H9 (cell line): ENCODE data around the gene RAD21L1. TPM values are rescaled to one million over a fixed set of nuclear protein-coding genes. Genes with fewer than 3 reads are reported as not detected.

Source experiments
- DNase-seq: peaks from one replicate; pipeline ENCODE4 v3.0.0-alpha.2; 2017
- H2AFZ ChIP-seq: one replicate; pipeline ENCODE4 v1.6.1; 2013; ENCODE audit warnings: mild to moderate bottlenecking, low read length, control low read depth, moderate library complexity
- H2AK5ac ChIP-seq: 2 replicates; pipeline ENCODE4 v1.6.1; 2013; ENCODE audit warnings: low read length, control low read depth, mixed read lengths; ENCODE audit not compliant: insufficient read length
- H2BK120ac ChIP-seq: one replicate; pipeline ENCODE4 v1.6.1; 2013; ENCODE audit warnings: low read depth, mild to moderate bottlenecking, low read length, control low read depth, inconsistent platforms; ENCODE audit not compliant: poor library complexity, severe bottlenecking
- H2BK12ac ChIP-seq: 2 replicates; pipeline ENCODE4 v1.6.1; 2013; ENCODE audit warnings: low read length, control low read depth, mixed read lengths, low read depth; ENCODE audit not compliant: insufficient read length
- H2BK15ac ChIP-seq: 2 replicates; pipeline ENCODE4 v1.6.1; 2013; ENCODE audit warnings: low read depth, low read length, control low read depth
- H2BK20ac ChIP-seq: one replicate; pipeline ENCODE4 v1.6.1; 2013; ENCODE audit warnings: low read depth, mild to moderate bottlenecking, low read length, control low read depth, inconsistent platforms; ENCODE audit not compliant: poor library complexity, severe bottlenecking
- H2BK5ac ChIP-seq: 2 replicates; pipeline ENCODE4 v1.6.1; 2013; ENCODE audit warnings: low read length, control low read depth, mixed read lengths; ENCODE audit not compliant: insufficient read length
- H3K14ac ChIP-seq: 2 replicates; pipeline ENCODE4 v1.6.1; 2013; ENCODE audit warnings: low read length, control low read depth; ENCODE audit not compliant: insufficient read depth
- H3K18ac ChIP-seq: 2 replicates; pipeline ENCODE4 v1.6.1; 2013; ENCODE audit warnings: low read depth, mild to moderate bottlenecking, mixed read lengths, low read length, control low read depth; ENCODE audit not compliant: insufficient read length
- H3K23ac ChIP-seq: 2 replicates; pipeline ENCODE4 v1.6.1; 2013; ENCODE audit warnings: low read length, control low read depth, mixed read lengths, low read depth; ENCODE audit not compliant: insufficient read length
- H3K23me2 ChIP-seq: 2 replicates; pipeline ENCODE4 v1.6.1; 2013; ENCODE audit warnings: low read depth, mild to moderate bottlenecking, mixed read lengths, low read length, control low read depth; ENCODE audit not compliant: insufficient read length, poor library complexity, severe bottlenecking
- H3K27ac ChIP-seq: 2 replicates; pipeline ENCODE4 v1.5.1; 2013; ENCODE audit warnings: low read length, control low read depth, mixed read lengths, low read depth; ENCODE audit not compliant: insufficient read length
- H3K27me3 ChIP-seq: 2 replicates; pipeline ENCODE4 v1.6.1; 2013; ENCODE audit warnings: low read length, control low read depth, inconsistent platforms; ENCODE audit not compliant: insufficient read depth
- H3K4ac ChIP-seq: 2 replicates; pipeline ENCODE4 v1.6.1; 2013; ENCODE audit warnings: low read depth, mild to moderate bottlenecking, control low read depth, inconsistent platforms, low read length, moderate library complexity
- H3K4me1 ChIP-seq: 2 replicates; pipeline ENCODE4 v1.6.1; 2013; ENCODE audit warnings: low read length, control low read depth, inconsistent platforms; ENCODE audit not compliant: insufficient read depth
- H3K4me2 ChIP-seq: 2 replicates; pipeline ENCODE4 v1.6.1; 2013; ENCODE audit warnings: low read length, control low read depth, mixed read lengths; ENCODE audit not compliant: insufficient read length, insufficient read depth
- H3K56ac ChIP-seq: 2 replicates; pipeline ENCODE4 v1.6.1; 2013; ENCODE audit warnings: low read depth, mild to moderate bottlenecking, mixed read lengths, low read length, control low read depth; ENCODE audit not compliant: insufficient read length
- H3K79me1 ChIP-seq: 2 replicates; pipeline ENCODE4 v1.6.1; 2013; ENCODE audit warnings: low read depth, mild to moderate bottlenecking, moderate library complexity, low read length, control low read depth, inconsistent platforms; ENCODE audit not compliant: insufficient read depth, poor library complexity, severe bottlenecking
- H3K79me2 ChIP-seq: 2 replicates; pipeline ENCODE4 v1.6.1; 2013; ENCODE audit warnings: low read length, control low read depth, inconsistent platforms; ENCODE audit not compliant: insufficient read depth
- H3K9ac ChIP-seq: 2 replicates; pipeline ENCODE4 v1.6.1; 2013; ENCODE audit warnings: low read length, control low read depth, mixed read lengths; ENCODE audit not compliant: insufficient read length; ENCODE audit errors: extremely low read depth
- H3K9me3 ChIP-seq: one replicate; pipeline ENCODE4 v1.6.1; 2013; ENCODE audit warnings: low read depth, low read length, inconsistent platforms; ENCODE audit not compliant: control insufficient read depth
- H3T11ph ChIP-seq: one replicate; pipeline ENCODE4 v1.6.1; 2013; ENCODE audit warnings: mild to moderate bottlenecking, low read length, control low read depth, inconsistent platforms
- H4K20me1 ChIP-seq: one replicate; pipeline ENCODE4 v1.6.1; 2013; ENCODE audit not compliant: control insufficient read depth, insufficient read length, insufficient read depth
- H4K5ac ChIP-seq: 2 replicates; pipeline ENCODE4 v1.6.1; 2013; ENCODE audit warnings: low read depth, mild to moderate bottlenecking, mixed read lengths, low read length, control low read depth; ENCODE audit not compliant: insufficient read length
- H4K8ac ChIP-seq: replicated peaks from 2 replicates; pipeline ENCODE4 v1.6.1; 2013; ENCODE audit warnings: low read length, control low read depth, mixed read lengths, low read depth; ENCODE audit not compliant: insufficient read length
- H4K91ac ChIP-seq: 2 replicates; pipeline ENCODE4 v1.6.1; 2013; ENCODE audit warnings: low read depth, mild to moderate bottlenecking, moderate library complexity, mixed read lengths, low read length, control low read depth; ENCODE audit not compliant: insufficient read length
- H3K27ac Mint-ChIP-seq, 3 experiments: 2 replicates in 2 of 3; 3 replicates in 1 of 3; pipeline ENCODE4 v1.8.0; 2020 to 2021; ENCODE audit warnings: mixed read lengths in 3 of 3, mild to moderate bottlenecking in 1 of 3, moderate library complexity in 1 of 3
- H3K27me3 Mint-ChIP-seq: 2 replicates; pipeline ENCODE4 v1.8.0; 2021; ENCODE audit warnings: low read depth, mild to moderate bottlenecking, moderate library complexity, mixed read lengths
- H3K36me3 Mint-ChIP-seq, 3 experiments: 2 replicates in 2 of 3; 3 replicates in 1 of 3; pipeline ENCODE4 v1.8.0; 2020 to 2021; ENCODE audit warnings: low read depth in 3 of 3, mixed read lengths in 3 of 3; ENCODE audit not compliant: insufficient read depth in 1 of 3
- H3K4me1 Mint-ChIP-seq, 2 experiments: 2 replicates each; pipeline ENCODE4 v1.8.0; 2020; ENCODE audit warnings: mixed read lengths in 2 of 2
- H3K4me3 Mint-ChIP-seq, 2 experiments: 2 replicates in 1 of 2; 3 replicates in 1 of 2; pipeline ENCODE4 v1.8.0; 2020 to 2021; ENCODE audit warnings: mild to moderate bottlenecking in 2 of 2, mixed read lengths in 2 of 2, moderate library complexity in 1 of 2
- H3K9me3 Mint-ChIP-seq, 2 experiments: 2 replicates in 1 of 2; 3 replicates in 1 of 2; pipeline ENCODE4 v1.8.0; 2020; ENCODE audit warnings: mild to moderate bottlenecking in 2 of 2, mixed read lengths in 2 of 2, moderate library complexity in 1 of 2
- WGBS: extraction: QIAGEN DNeasy Blood & Tissue Kit; methylation state at CpG from one replicate; pipeline ENCODE4 v1.1.7; 2013; ENCODE audit warnings: missing lambda C conversion rate, low lambda C conversion rate, mixed read lengths; ENCODE audit not compliant: insufficient read length; ENCODE audit errors: extremely low coverage; 5-methylcytosine and 5-hydroxymethylcytosine counted together
- total RNA-seq: library from RNA; stranded (reverse); gene quantifications from 2 replicates; pipeline ENCODE4 v1.2.1, GENCODE V29; 2021
- TF ChIP-seq, protein P1 (sequence below): fragments of 200-600 bp; sonication (generic); conservative IDR thresholded peaks from 3 replicates; pipeline ENCODE4 v1.8.0; 2021; ENCODE audit warnings: antibody characterized with exemption, mild to moderate bottlenecking

RAD21L1 gene
- total RNA-seq, 1 experiment from 2014 or later = not detected

DNA sequence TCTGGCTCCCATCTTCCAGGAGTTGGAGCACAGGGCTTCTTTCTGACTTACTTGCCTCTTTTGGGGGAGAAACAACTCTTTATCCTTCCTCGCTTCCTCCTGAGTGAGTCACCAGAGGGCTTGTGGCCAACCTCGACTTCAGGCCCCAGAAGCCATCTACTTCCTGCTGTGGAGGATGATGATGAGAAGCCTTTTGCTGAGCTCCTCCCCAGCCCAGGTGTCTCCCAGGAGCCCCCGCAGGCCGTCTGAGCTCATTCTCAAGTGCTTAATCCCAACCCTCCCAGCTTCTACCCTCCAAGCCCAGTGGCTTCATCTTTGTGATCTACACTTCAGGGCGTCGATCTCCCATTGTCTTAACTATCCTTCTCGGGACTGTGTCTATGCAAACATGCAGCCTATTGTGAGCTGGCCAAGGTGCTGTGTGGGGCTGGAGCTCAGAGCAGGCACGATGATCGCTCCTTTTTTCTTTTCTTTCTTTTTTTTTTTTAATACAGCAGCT, 75.2 kb downstream of the RAD21L1 start:
- no peak overlapping the region for H2BK120ac ChIP-seq
- no peak overlapping the region for H4K91ac ChIP-seq
- H3K27me3 Mint-ChIP-seq = no peaks in the 10 kb centered on the region; the same call in 1 of the 2 replicates
- H3K18ac ChIP-seq = no peak overlapping the region
- H4K8ac ChIP-seq = no peak overlapping the region
- no CpG with 5 or more reads among the region's 9 CpGs for WGBS
- no peak overlapping the region for H2BK5ac ChIP-seq
- no peak overlapping the region for H2BK15ac ChIP-seq
- DNase-seq = peak; percentile 73
- H3K4ac ChIP-seq = no peak overlapping the region; the same call in 1 of the 2 replicates
- no peak overlapping the region for H3K56ac ChIP-seq
- no peaks in the 10 kb centered on the region for H3K23me2 ChIP-seq
- H3K79me2 ChIP-seq = no peaks in the 10 kb centered on the region
- H2AFZ ChIP-seq = no peak overlapping the region
- H3K9me3 ChIP-seq = no peaks in the 10 kb centered on the region
- no peaks in the 10 kb centered on the region for H3K79me1 ChIP-seq
- H3K4me2 ChIP-seq = no peak overlapping the region
- H2BK12ac ChIP-seq = no peak overlapping the region
- no peaks in the 10 kb centered on the region for H3K9me3 Mint-ChIP-seq
- no peak overlapping the region for H3K23ac ChIP-seq
- TF ChIP-seq, protein P1, sequence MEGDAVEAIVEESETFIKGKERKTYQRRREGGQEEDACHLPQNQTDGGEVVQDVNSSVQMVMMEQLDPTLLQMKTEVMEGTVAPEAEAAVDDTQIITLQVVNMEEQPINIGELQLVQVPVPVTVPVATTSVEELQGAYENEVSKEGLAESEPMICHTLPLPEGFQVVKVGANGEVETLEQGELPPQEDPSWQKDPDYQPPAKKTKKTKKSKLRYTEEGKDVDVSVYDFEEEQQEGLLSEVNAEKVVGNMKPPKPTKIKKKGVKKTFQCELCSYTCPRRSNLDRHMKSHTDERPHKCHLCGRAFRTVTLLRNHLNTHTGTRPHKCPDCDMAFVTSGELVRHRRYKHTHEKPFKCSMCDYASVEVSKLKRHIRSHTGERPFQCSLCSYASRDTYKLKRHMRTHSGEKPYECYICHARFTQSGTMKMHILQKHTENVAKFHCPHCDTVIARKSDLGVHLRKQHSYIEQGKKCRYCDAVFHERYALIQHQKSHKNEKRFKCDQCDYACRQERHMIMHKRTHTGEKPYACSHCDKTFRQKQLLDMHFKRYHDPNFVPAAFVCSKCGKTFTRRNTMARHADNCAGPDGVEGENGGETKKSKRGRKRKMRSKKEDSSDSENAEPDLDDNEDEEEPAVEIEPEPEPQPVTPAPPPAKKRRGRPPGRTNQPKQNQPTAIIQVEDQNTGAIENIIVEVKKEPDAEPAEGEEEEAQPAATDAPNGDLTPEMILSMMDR = no peak
- H3K4me1 Mint-ChIP-seq = peaks cover 12 to 21% of the 10 kb centered on the region in 2 experiments
- no peak overlapping the region for H3K27ac ChIP-seq
- H3K36me3 Mint-ChIP-seq = no peaks in the 10 kb centered on the region; a peak in 2 of 7 replicates
- no peak overlapping the region for H2AK5ac ChIP-seq
- H2BK20ac ChIP-seq = no peak overlapping the region
- no peaks in the 10 kb centered on the region for H3K4me1 ChIP-seq
- H3K27me3 ChIP-seq = no peaks in the 10 kb centered on the region
- H4K20me1 ChIP-seq = no peaks in the 10 kb centered on the region
- H3K27ac Mint-ChIP-seq = peak overlapping the region; percentile 90 to 95 (median 91); a peak in 6 of 7 replicates
- no peak overlapping the region for H4K5ac ChIP-seq
- no peak overlapping the region for H3T11ph ChIP-seq
- peak overlapping the region; percentile 29 to 33; a peak in 4 of 5 replicates for H3K4me3 Mint-ChIP-seq
- H3K14ac ChIP-seq = no peak overlapping the region
- no peak overlapping the region for H3K9ac ChIP-seq
